ENCODE measurements around the gene KRTAP17-1. TPM values are rescaled to one million over a fixed set of nuclear protein-coding genes. Genes with fewer than 3 reads are reported as not detected.

KRTAP17-1 gene, protein sequence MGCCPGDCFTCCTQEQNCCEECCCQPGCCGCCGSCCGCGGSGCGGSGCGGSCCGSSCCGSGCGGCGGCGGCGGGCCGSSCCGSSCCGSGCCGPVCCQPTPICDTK
- total RNA-seq (not detected), polyA plus RNA-seq (not detected)
- long read RNA-seq, donor 1 = 0 reads
- long read RNA-seq, donor 2 = 0 reads
- long read RNA-seq, donor 3 = 0 reads
- long read RNA-seq, donor 4 = 0 reads
- long read RNA-seq, donor 5 = 0 reads
- long read RNA-seq, donor 6 = 0 reads
- long read RNA-seq, donor 7 = 0 reads
- long read RNA-seq, donor 8 = 0 reads
- long read RNA-seq, donor 9 = 0 reads
- long read RNA-seq, donor 10 = 0 reads

DNA sequence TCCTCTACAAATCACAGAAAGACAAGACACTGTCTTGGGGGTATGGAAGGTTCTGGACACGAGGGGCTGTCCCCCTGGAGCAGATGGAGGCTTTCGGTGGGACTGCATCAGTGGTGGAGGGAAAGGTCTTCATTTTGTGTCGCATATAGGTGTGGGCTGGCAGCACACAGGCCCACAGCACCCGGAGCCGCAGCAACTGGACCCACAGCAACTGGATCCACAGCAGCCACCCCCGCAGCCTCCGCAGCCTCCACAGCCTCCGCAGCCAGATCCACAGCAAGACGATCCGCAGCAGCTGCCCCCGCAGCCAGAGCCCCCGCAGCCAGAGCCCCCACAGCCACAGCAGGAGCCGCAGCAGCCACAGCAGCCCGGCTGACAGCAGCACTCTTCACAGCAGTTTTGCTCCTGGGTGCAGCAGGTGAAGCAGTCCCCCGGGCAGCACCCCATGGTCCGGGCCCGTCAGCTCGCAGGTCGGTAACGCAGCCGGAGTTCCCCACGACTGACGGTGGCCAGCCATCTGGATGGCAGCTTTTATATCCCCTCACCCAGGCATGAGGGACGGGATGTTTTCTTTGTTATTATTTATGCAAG, at the start of gene KRTAP17-1:
KRTAP17-1 (minus strand) TSS at position 507 of the 591 bp plus-strand sequence; CDS start at position 447, 60 bp downstream.
- H3K4me1 ChIP-seq (replicated peaks in 1 of 2) = no peaks in the 10 kb centered on the region
- no peak for TF ChIP-seq POLR2A (IDR thresholded peaks at IDR 0.05)
- TF ChIP-seq, protein P1, sequence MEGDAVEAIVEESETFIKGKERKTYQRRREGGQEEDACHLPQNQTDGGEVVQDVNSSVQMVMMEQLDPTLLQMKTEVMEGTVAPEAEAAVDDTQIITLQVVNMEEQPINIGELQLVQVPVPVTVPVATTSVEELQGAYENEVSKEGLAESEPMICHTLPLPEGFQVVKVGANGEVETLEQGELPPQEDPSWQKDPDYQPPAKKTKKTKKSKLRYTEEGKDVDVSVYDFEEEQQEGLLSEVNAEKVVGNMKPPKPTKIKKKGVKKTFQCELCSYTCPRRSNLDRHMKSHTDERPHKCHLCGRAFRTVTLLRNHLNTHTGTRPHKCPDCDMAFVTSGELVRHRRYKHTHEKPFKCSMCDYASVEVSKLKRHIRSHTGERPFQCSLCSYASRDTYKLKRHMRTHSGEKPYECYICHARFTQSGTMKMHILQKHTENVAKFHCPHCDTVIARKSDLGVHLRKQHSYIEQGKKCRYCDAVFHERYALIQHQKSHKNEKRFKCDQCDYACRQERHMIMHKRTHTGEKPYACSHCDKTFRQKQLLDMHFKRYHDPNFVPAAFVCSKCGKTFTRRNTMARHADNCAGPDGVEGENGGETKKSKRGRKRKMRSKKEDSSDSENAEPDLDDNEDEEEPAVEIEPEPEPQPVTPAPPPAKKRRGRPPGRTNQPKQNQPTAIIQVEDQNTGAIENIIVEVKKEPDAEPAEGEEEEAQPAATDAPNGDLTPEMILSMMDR (IDR thresholded peaks at IDR 0.05) = no peak
- no peak for DNase-seq
- no peaks in the 10 kb centered on the region for H3K27me3 ChIP-seq
- no peaks in the 10 kb centered on the region for H3K36me3 ChIP-seq (replicated peaks in 1 of 2)
- intact Hi-C loops (cut with DNase I) = no loop called here
- peaks cover 0 to 7% (median 0%) of the 10 kb centered on the region in 3 donors for H3K9me3 ChIP-seq (replicated peaks in 1 of 3)
- H3K4me3 ChIP-seq = no peak within 1 kb of the TSS
- no peak within 1 kb of the TSS for H3K27ac ChIP-seq
- 74 to 84% (median 81%) methylated on average over 12 to 24 of the region's 24 CpGs for WGBS, 4 donors

DNA sequence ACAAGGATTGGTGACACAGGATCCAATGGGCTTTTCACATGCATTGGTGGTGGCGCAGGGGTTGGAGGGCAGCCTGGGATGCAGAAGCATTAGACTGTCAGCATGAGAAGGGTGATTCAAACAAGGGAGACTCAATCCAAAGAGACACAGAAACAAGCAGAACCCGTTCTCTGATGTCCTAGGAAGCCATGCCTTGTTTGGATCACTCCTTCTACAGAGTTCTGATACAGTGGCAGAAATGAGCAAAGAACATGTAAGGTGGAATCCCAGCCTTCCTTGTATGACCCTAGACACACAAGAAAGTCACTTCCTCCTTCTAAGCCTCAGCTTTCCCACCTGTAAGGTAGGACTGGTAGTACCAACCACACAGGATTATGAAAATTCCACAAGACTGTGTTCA, 48.4 kb upstream of the KRTAP17-1 start:
- WGBS, 4 donors = 84 to 100% (median 91%) methylated on average over 2 of the region's 2 CpGs
- Histone ChIP-seq H3K36me3 (replicated peaks in 1 of 2) (no peaks in the 10 kb centered on the region), H3K27ac (no peak overlapping the region), H3K4me1 (replicated peaks in 1 of 2) (no peaks in the 10 kb centered on the region), H3K27me3 (no peaks in the 10 kb centered on the region), H3K9me3 (replicated peaks in 1 of 3) (no peaks in the 10 kb centered on the region), H3K4me3 (no peak overlapping the region)
- no peak for TF ChIP-seq POLR2A (IDR thresholded peaks at IDR 0.05)
- TF ChIP-seq, protein P1 (IDR thresholded peaks at IDR 0.05) = no peak
- DNase-seq = no peak
- intact Hi-C loops (cut with DNase I) = no loop called here

DNA sequence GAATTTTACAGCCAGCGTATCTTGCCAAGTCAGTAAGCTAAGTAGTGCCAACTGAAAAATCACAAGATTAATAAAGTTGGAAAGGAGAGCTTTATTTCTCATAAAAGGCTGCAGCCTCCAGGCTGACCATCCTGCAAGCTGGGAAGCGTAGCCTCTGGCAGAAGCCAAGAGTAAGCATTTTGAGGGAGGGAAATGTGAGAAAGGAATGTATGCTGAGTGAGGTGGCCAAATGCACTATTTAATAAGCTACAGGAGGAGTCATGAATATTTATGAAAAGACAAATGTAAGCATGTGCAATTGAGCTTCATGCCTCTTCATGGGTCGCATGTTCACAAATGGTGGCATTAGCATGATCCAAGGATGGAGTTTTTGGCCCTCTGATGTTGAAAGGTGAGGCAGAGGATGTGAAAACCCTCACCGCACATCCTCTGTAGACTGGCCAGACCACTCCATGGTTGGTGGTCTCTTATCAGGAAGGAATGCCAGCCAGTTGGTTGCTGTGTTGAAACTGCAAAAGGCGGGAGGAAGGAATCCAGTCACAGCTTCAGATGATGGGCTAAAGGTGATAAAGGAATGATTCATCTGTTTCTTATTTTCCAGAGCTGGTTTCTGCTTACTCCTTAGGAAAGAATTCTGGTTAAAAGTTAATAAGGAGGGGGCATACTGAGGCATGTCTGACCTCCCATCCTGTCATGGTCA, 44.9 kb upstream of the KRTAP17-1 start:
- no peaks in the 10 kb centered on the region for H3K9me3 ChIP-seq (replicated peaks in 1 of 3)
- no peak for TF ChIP-seq POLR2A (IDR thresholded peaks at IDR 0.05)
- TF ChIP-seq, protein P1 (IDR thresholded peaks at IDR 0.05) = no peak
- DNase-seq = no peak
- no peaks in the 10 kb centered on the region for H3K4me1 ChIP-seq (replicated peaks in 1 of 2)
- WGBS, 4 donors = 79 to 85% (median 81%) methylated on average over 5 of the region's 5 CpGs
- no peaks in the 10 kb centered on the region for H3K27me3 ChIP-seq
- H3K4me3 ChIP-seq = no peak overlapping the region
- intact Hi-C loops (cut with DNase I) = no loop called here
- no peak overlapping the region for H3K27ac ChIP-seq
- H3K36me3 ChIP-seq (replicated peaks in 1 of 2) = no peaks in the 10 kb centered on the region

DNA sequence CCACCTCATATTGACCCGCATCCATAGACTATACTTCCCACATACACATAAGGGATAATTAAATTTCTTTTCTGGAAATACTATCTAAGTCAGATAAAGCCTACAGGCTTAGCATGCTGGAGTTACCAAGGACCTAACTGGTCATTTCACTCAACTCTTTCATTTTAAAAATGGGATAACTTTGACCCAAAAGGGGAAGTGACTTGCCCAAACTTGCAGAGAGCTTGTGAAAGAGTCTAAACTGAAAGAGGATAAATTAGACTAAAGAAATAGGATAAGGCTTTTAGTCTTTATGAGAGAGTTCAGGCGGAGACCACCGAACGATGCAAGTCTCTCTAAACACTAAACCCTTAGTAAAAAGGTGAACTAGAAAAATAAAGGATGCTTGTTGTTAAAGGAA, 39.0 kb upstream of the KRTAP17-1 start:
- intact Hi-C loops (cut with DNase I) = no loop called here
- TF ChIP-seq, protein P1 (IDR thresholded peaks at IDR 0.05) = no peak
- no peak for TF ChIP-seq POLR2A (IDR thresholded peaks at IDR 0.05)
- DNase-seq = no peak
- Histone ChIP-seq H3K27me3 (no peaks in the 10 kb centered on the region), H3K4me3 (no peak overlapping the region), H3K36me3 (replicated peaks in 1 of 2) (no peaks in the 10 kb centered on the region), H3K4me1 (replicated peaks in 1 of 2) (no peaks in the 10 kb centered on the region), H3K9me3 (replicated peaks in 1 of 3) (no peaks in the 10 kb centered on the region), H3K27ac (no peak overlapping the region)
- WGBS, 4 donors = 82 to 91% (median 87%) methylated on average over 4 of the region's 4 CpGs

Data from adrenal gland (tissue), 19 donors.